ENCODE results near the gene THSD4.
"Not testable (repeated sequence)": the region's sequence is repeated elsewhere in the genome, so short reads cannot be mapped to it uniquely, and the experiment has no call there.

Gene THSD4

GRCh38 chr15:71312731-71313460 is 197.6 kb downstream of the THSD4 start:
- H3K27ac ChIP-seq (ENCODE audit: low read depth, low read length, severe bottlenecking), result no peak overlapping the region
- H3K9me3 ChIP-seq (ENCODE audit: control insufficient read depth, low read length), result peaks cover 12% of the 10 kb centered on the region
- no peaks in the 10 kb centered on the region for H3K4me1 ChIP-seq (ENCODE audit: control insufficient read depth, insufficient read depth, low read length, poor library complexity, severe bottlenecking)
- H3K36me3 ChIP-seq (ENCODE audit: control insufficient read depth, insufficient read depth, low read length), result no peaks in the 10 kb centered on the region
- WGBS, 2 experiments (ENCODE audit: insufficient coverage in 2 of 2), result 73 to 78% methylated on average over 2 to 3 of the region's 6 CpGs
- no peak overlapping the region for H3K4me3 ChIP-seq (ENCODE audit: extremely low read depth, insufficient read depth, low read length, poor library complexity, severe bottlenecking)

DNA sequence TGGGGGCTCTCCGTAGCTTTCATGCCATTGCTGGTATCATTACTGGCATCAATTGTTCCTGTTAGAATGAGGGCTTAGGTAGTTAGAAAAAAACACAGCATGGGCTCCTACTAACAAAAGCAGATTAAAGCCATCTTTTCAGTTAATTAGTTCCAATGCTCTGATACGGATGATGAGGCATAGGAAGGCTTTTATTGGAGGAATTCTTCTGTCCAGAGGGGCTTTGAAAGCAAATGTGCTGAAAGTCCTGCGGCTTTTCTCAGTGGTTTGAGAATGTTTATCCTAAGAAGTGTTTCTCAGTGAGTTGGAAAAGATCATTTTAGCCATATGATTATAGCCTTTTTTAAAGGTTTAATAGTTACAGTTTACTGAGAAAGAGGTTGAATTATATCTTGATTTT is 198.5 kb downstream of the THSD4 start:
- 80 to 100% methylated on average over 1 of the region's 3 CpGs for WGBS, 2 experiments (ENCODE audit: insufficient coverage in 2 of 2)

GRCh38 chr15:71314956-71315537 is 199.8 kb downstream of the THSD4 start:
- Histone ChIP-seq H3K36me3 (ENCODE audit: control insufficient read depth, insufficient read depth, low read length) (no peaks in the 10 kb centered on the region), H3K9me3 (ENCODE audit: control insufficient read depth, low read length) (peaks cover 12% of the 10 kb centered on the region), H3K4me3 (ENCODE audit: extremely low read depth, insufficient read depth, low read length, poor library complexity, severe bottlenecking) (no peak overlapping the region), H3K27ac (ENCODE audit: low read depth, low read length, severe bottlenecking) (no peak overlapping the region), H3K4me1 (ENCODE audit: control insufficient read depth, insufficient read depth, low read length, poor library complexity, severe bottlenecking) (no peaks in the 10 kb centered on the region)
- WGBS, 2 experiments (ENCODE audit: insufficient coverage in 2 of 2), result 95 to 100% methylated on average over 2 of the region's 2 CpGs

More for the DNA sequence above, 198.5 kb downstream of the THSD4 start:
- H3K27ac ChIP-seq (ENCODE audit: low read depth, low read length, severe bottlenecking), result no peak overlapping the region
- no peaks in the 10 kb centered on the region for H3K36me3 ChIP-seq (ENCODE audit: control insufficient read depth, insufficient read depth, low read length)
- no peaks in the 10 kb centered on the region for H3K4me1 ChIP-seq (ENCODE audit: control insufficient read depth, insufficient read depth, low read length, poor library complexity, severe bottlenecking)
- H3K4me3 ChIP-seq (ENCODE audit: extremely low read depth, insufficient read depth, low read length, poor library complexity, severe bottlenecking), result no peak overlapping the region
- peaks cover 12% of the 10 kb centered on the region for H3K9me3 ChIP-seq (ENCODE audit: control insufficient read depth, low read length)

DNA sequence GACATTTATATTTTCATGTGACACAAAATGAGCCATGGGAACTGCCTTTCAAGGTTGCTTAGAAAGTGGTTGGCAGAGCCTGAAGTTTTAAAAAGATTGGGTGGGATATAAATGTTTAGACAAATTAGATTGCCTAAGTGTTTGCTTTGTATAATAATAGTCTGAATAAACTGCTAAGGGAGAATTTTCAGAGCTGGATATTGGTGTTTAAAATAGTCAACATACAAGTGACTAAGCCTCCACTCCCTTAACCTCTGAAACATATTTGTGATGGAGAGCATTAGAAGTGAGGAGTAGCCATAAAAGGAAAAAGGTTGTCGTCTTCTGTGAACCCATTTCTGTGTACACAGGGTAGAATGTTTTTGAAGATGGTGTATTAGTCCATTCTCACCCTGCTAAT is 201.6 kb downstream of the THSD4 start:
- H3K36me3 ChIP-seq (ENCODE audit: control insufficient read depth, insufficient read depth, low read length), result no peaks in the 10 kb centered on the region
- H3K4me1 ChIP-seq (ENCODE audit: control insufficient read depth, insufficient read depth, low read length, poor library complexity, severe bottlenecking), result no peaks in the 10 kb centered on the region
- no peak overlapping the region for H3K27ac ChIP-seq (ENCODE audit: low read depth, low read length, severe bottlenecking)
- no peak overlapping the region for H3K4me3 ChIP-seq (ENCODE audit: extremely low read depth, insufficient read depth, low read length, poor library complexity, severe bottlenecking)
- WGBS, 2 experiments (ENCODE audit: insufficient coverage in 2 of 2), result no CpG with 5 or more reads among the region's 1 CpG
- peaks cover 8% of the 10 kb centered on the region for H3K9me3 ChIP-seq (ENCODE audit: control insufficient read depth, low read length)

DNA sequence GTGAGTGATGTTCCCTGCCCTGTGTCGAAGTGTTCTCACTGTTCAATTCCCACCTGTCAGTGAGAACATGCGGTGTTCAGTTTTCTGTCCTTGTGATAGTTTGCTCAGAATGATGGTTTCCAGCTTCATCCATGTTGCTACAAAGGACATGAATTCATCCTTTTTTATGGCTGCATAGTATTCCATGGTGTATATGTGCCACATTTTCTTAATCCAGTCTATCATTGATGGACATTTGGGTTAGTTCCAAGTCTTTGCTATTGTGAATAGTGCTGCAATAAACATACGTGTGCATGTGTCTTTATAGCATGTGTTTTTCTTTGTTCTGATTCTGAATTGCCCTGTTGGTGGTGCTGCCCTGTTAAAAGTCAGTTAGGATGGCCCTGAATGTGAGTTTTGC is 204.2 kb downstream of the THSD4 start:
- H3K9me3 ChIP-seq (ENCODE audit: control insufficient read depth, low read length); H3K36me3 ChIP-seq (ENCODE audit: control insufficient read depth, insufficient read depth, low read length); H3K27ac ChIP-seq (ENCODE audit: low read depth, low read length, severe bottlenecking); H3K4me1 ChIP-seq (ENCODE audit: control insufficient read depth, insufficient read depth, low read length, poor library complexity, severe bottlenecking); H3K4me3 ChIP-seq (ENCODE audit: extremely low read depth, insufficient read depth, low read length, poor library complexity, severe bottlenecking): not testable (repeated sequence)
- WGBS, 2 experiments (ENCODE audit: insufficient coverage in 2 of 2), result 83 to 86% methylated on average over 1 of the region's 3 CpGs

DNA sequence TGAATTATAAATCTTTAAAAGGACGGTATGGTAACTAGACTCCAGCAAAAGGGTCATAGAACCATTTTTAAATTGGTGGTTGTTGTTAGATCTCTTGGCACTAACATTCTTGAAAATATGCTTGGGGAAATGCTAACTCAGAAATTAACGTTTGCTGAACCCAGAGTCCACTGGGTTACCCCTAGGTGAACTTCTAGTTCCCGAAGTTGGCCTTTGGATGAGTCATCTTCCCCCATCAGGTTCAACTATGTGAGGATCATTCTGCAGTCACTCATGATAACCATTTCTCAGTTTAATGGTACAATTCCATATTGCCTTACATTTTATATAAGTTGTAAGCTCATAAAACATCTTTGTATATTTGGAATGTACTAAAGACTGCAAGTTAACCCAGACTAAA is 204.7 kb downstream of the THSD4 start:
- Histone ChIP-seq H3K4me1 (ENCODE audit: control insufficient read depth, insufficient read depth, low read length, poor library complexity, severe bottlenecking) (no peaks in the 10 kb centered on the region), H3K9me3 (ENCODE audit: control insufficient read depth, low read length) (peaks cover 4% of the 10 kb centered on the region), H3K27ac (ENCODE audit: low read depth, low read length, severe bottlenecking) (no peak overlapping the region), H3K4me3 (ENCODE audit: extremely low read depth, insufficient read depth, low read length, poor library complexity, severe bottlenecking) (no peak overlapping the region), H3K36me3 (ENCODE audit: control insufficient read depth, insufficient read depth, low read length) (no peaks in the 10 kb centered on the region)
- 82 to 87% methylated on average over 2 to 3 of the region's 3 CpGs for WGBS, 2 experiments (ENCODE audit: insufficient coverage in 2 of 2)

DNA sequence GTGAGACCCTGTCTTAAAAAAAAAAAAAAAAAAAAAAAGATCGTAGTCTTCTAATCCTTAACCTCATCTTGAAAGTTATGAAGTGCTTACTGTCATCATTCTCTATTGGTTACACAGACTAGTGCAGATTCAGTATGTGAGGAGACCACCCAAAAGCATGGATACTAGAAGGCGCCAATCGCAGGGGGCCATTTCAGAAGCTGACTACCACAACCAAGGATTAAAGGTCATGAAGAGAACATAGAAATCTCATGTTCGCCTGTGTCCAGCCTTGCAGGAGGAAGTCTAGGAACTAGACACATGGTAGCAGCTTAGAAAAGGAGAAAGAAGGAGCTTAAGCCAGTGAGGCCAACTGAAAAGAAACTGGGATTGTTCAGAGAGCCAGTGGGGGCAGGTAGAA is 207.8 kb downstream of the THSD4 start:
- Histone ChIP-seq H3K4me1 (ENCODE audit: control insufficient read depth, insufficient read depth, low read length, poor library complexity, severe bottlenecking) (no peaks in the 10 kb centered on the region), H3K9me3 (ENCODE audit: control insufficient read depth, low read length) (no peaks in the 10 kb centered on the region), H3K36me3 (ENCODE audit: control insufficient read depth, insufficient read depth, low read length) (no peaks in the 10 kb centered on the region), H3K27ac (ENCODE audit: low read depth, low read length, severe bottlenecking) (no peak overlapping the region), H3K4me3 (ENCODE audit: extremely low read depth, insufficient read depth, low read length, poor library complexity, severe bottlenecking) (no peak overlapping the region)
- 92 to 100% methylated on average over 3 of the region's 4 CpGs for WGBS, 2 experiments (ENCODE audit: insufficient coverage in 2 of 2)

DNA sequence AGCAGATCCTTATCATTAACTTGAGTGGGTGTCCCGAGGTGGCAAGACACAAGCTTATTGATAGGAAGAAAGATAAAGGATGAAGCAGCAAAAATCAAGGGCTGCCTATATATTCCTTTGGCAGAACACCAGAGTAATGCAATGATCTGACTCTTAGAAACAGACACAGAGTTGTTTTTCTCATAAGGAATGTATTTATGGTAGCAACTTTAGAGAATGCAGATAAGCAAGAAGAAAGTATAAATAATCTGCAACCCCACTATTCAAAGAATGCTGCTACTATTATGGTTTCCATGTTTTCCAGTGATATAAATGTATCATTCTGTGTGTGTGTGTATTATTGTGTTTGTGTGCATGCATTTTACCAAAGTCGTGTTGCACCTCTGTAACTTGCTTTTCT is 208.3 kb downstream of the THSD4 start:
- Histone ChIP-seq H3K9me3 (ENCODE audit: control insufficient read depth, low read length) (no peaks in the 10 kb centered on the region), H3K4me1 (ENCODE audit: control insufficient read depth, insufficient read depth, low read length, poor library complexity, severe bottlenecking) (no peaks in the 10 kb centered on the region), H3K27ac (ENCODE audit: low read depth, low read length, severe bottlenecking) (no peak overlapping the region), H3K4me3 (ENCODE audit: extremely low read depth, insufficient read depth, low read length, poor library complexity, severe bottlenecking) (no peak overlapping the region), H3K36me3 (ENCODE audit: control insufficient read depth, insufficient read depth, low read length) (no peaks in the 10 kb centered on the region)
- 100% methylated on average over 1 of the region's 2 CpGs for WGBS, 2 experiments (ENCODE audit: insufficient coverage in 2 of 2)

GRCh38 chr15:71325481-71325880 is 210.2 kb downstream of the THSD4 start:
- no peaks in the 10 kb centered on the region for H3K9me3 ChIP-seq (ENCODE audit: control insufficient read depth, low read length)
- peaks cover 8% of the 10 kb centered on the region for H3K4me1 ChIP-seq (ENCODE audit: control insufficient read depth, insufficient read depth, low read length, poor library complexity, severe bottlenecking)
- no peaks in the 10 kb centered on the region for H3K36me3 ChIP-seq (ENCODE audit: control insufficient read depth, insufficient read depth, low read length)
- H3K27ac ChIP-seq (ENCODE audit: low read depth, low read length, severe bottlenecking), result no peak overlapping the region
- H3K4me3 ChIP-seq (ENCODE audit: extremely low read depth, insufficient read depth, low read length, poor library complexity, severe bottlenecking), result no peak overlapping the region
- WGBS, 2 experiments (ENCODE audit: insufficient coverage in 2 of 2), result no CpG with 5 or more reads among the region's 1 CpG

- H3K4me1 ChIP-seq (ENCODE audit: control insufficient read depth, insufficient read depth, low read length, poor library complexity, severe bottlenecking), result peaks cover 8% of the 10 kb centered on the region
- no peaks in the 10 kb centered on the region for H3K9me3 ChIP-seq (ENCODE audit: control insufficient read depth, low read length)
- WGBS, 2 experiments (ENCODE audit: insufficient coverage in 2 of 2), result 83 to 97% methylated on average over 3 of the region's 3 CpGs
- peaks cover 2% of the 10 kb centered on the region for H3K36me3 ChIP-seq (ENCODE audit: control insufficient read depth, insufficient read depth, low read length)
- no peak overlapping the region for H3K27ac ChIP-seq (ENCODE audit: low read depth, low read length, severe bottlenecking)
- no peak overlapping the region for H3K4me3 ChIP-seq (ENCODE audit: extremely low read depth, insufficient read depth, low read length, poor library complexity, severe bottlenecking)
Measured at GRCh38 chr15:71328453-71328852, 213.2 kb downstream of the THSD4 start.

GRCh38 chr15:71329041-71329440 is 213.8 kb downstream of the THSD4 start:
- H3K27ac ChIP-seq (ENCODE audit: low read depth, low read length, severe bottlenecking), result no peak overlapping the region
- WGBS, 2 experiments (ENCODE audit: insufficient coverage in 2 of 2), result 85 to 90% methylated on average over 5 to 6 of the region's 8 CpGs
- H3K4me3 ChIP-seq (ENCODE audit: extremely low read depth, insufficient read depth, low read length, poor library complexity, severe bottlenecking), result no peak overlapping the region
- peaks cover 12% of the 10 kb centered on the region for H3K4me1 ChIP-seq (ENCODE audit: control insufficient read depth, insufficient read depth, low read length, poor library complexity, severe bottlenecking)
- H3K9me3 ChIP-seq (ENCODE audit: control insufficient read depth, low read length), result no peaks in the 10 kb centered on the region
- peaks cover 2% of the 10 kb centered on the region for H3K36me3 ChIP-seq (ENCODE audit: control insufficient read depth, insufficient read depth, low read length)
